Neuron (in vitro differentiated cells): ENCODE measurements around the gene CACNB3.

ENCODE experiments used
- H2AFZ ChIP-seq: one replicate; pipeline ENCODE4 v1.6.1; 2013; ENCODE audit warnings: low read depth, mild to moderate bottlenecking, inconsistent platforms, low read length, moderate library complexity
- H3K27me3 ChIP-seq: one replicate; pipeline ENCODE4 v1.6.1; 2013; ENCODE audit warnings: low read length; ENCODE audit not compliant: insufficient read depth
- H3K36me3 ChIP-seq: one replicate; pipeline ENCODE4 v1.6.1; 2013; ENCODE audit warnings: low read length; ENCODE audit not compliant: insufficient read depth
- H3K4me1 ChIP-seq: one replicate; pipeline ENCODE4 v1.6.1; 2013; ENCODE audit warnings: low read length; ENCODE audit not compliant: insufficient read depth
- H3K4me3 ChIP-seq: 2 replicates; pipeline ENCODE4 v1.5.1; 2013; ENCODE audit warnings: mild to moderate bottlenecking, low read length, moderate library complexity
- H3K9me3 ChIP-seq: one replicate; pipeline ENCODE4 v1.6.1; 2013; ENCODE audit warnings: low read length

Gene CACNB3

GRCh38 chr12:48796976-48797375 lies 21.3 kb upstream of the CACNB3 start:
- Histone ChIP-seq H3K27me3 (no peaks in the 10 kb centered on the region), H3K9me3 (no peaks in the 10 kb centered on the region), H2AFZ (no peak overlapping the region), H3K4me3 (no peak overlapping the region), H3K36me3 (no peaks in the 10 kb centered on the region), H3K4me1 (no peaks in the 10 kb centered on the region)

- Histone ChIP-seq H3K36me3 (no peaks in the 10 kb centered on the region), H3K27me3 (no peaks in the 10 kb centered on the region), H3K4me1 (no peaks in the 10 kb centered on the region), H3K4me3 (no peak overlapping the region), H3K9me3 (no peaks in the 10 kb centered on the region), H2AFZ (no peak overlapping the region)
These were observed 17.8 kb upstream of the CACNB3 start for GRCh38 chr12:48800457-48800856.

GRCh38 chr12:48800971-48801370 lies 17.3 kb upstream of the CACNB3 start:
- H3K4me3 ChIP-seq, result no peak overlapping the region
- H2AFZ ChIP-seq, result no peak overlapping the region
- no peaks in the 10 kb centered on the region for H3K27me3 ChIP-seq
- no peaks in the 10 kb centered on the region for H3K9me3 ChIP-seq
- no peaks in the 10 kb centered on the region for H3K36me3 ChIP-seq
- no peaks in the 10 kb centered on the region for H3K4me1 ChIP-seq

GRCh38 chr12:48803675-48804074 lies 14.6 kb upstream of the CACNB3 start:
- Histone ChIP-seq H3K36me3 (no peaks in the 10 kb centered on the region), H3K9me3 (no peaks in the 10 kb centered on the region), H3K4me3 (no peak overlapping the region), H3K4me1 (no peaks in the 10 kb centered on the region), H2AFZ (no peak overlapping the region), H3K27me3 (no peaks in the 10 kb centered on the region)

GRCh38 chr12:48807981-48808380 lies 10.3 kb upstream of the CACNB3 start:
- H3K4me3 ChIP-seq, result no peak overlapping the region
- no peaks in the 10 kb centered on the region for H3K9me3 ChIP-seq
- peaks cover 11% of the 10 kb centered on the region for H3K4me1 ChIP-seq
- H3K27me3 ChIP-seq, result no peaks in the 10 kb centered on the region
- H3K36me3 ChIP-seq, result no peaks in the 10 kb centered on the region
- H2AFZ ChIP-seq, result no peak overlapping the region

GRCh38 chr12:48810903-48811431 lies 7.3 kb upstream of the CACNB3 start:
- Histone ChIP-seq H3K4me3 (no peak overlapping the region), H3K27me3 (no peaks in the 10 kb centered on the region), H3K36me3 (no peaks in the 10 kb centered on the region), H3K4me1 (peaks cover 15% of the 10 kb centered on the region), H3K9me3 (no peaks in the 10 kb centered on the region), H2AFZ (no peak overlapping the region)

GRCh38 chr12:48811437-48812090 lies 6.7 kb upstream of the CACNB3 start:
- Histone ChIP-seq H3K4me3 (no peak overlapping the region), H3K36me3 (no peaks in the 10 kb centered on the region), H3K27me3 (no peaks in the 10 kb centered on the region), H3K4me1 (peaks cover 21% of the 10 kb centered on the region), H2AFZ (no peak overlapping the region), H3K9me3 (no peaks in the 10 kb centered on the region)

- Histone ChIP-seq H3K36me3 (no peaks in the 10 kb centered on the region), H3K9me3 (no peaks in the 10 kb centered on the region), H3K4me1 (peaks cover 28% of the 10 kb centered on the region), H3K27me3 (no peaks in the 10 kb centered on the region), H3K4me3 (no peak overlapping the region), H2AFZ (no peak overlapping the region)
These were observed 5.9 kb upstream of the CACNB3 start for GRCh38 chr12:48812389-48812788.

- no peaks in the 10 kb centered on the region for H3K9me3 ChIP-seq
- no peaks in the 10 kb centered on the region for H3K36me3 ChIP-seq
- no peak overlapping the region for H3K4me3 ChIP-seq
- H2AFZ ChIP-seq, result no peak overlapping the region
- H3K27me3 ChIP-seq, result no peaks in the 10 kb centered on the region
- peaks cover 35% of the 10 kb centered on the region for H3K4me1 ChIP-seq
These were observed 4.6 kb upstream of the CACNB3 start for GRCh38 chr12:48813465-48814261.

- Histone ChIP-seq H3K36me3 (no peaks in the 10 kb centered on the region), H3K4me1 (peaks cover 42% of the 10 kb centered on the region), H3K4me3 (peak overlapping the region; percentile 54), H3K27me3 (no peaks in the 10 kb centered on the region), H2AFZ (peak overlapping the region; percentile 81), H3K9me3 (no peaks in the 10 kb centered on the region)
These were observed 3.8 kb upstream of the CACNB3 start for GRCh38 chr12:48814262-48815125.

GRCh38 chr12:48815126-48816110 lies 2.9 kb upstream of the CACNB3 start:
- no peaks in the 10 kb centered on the region for H3K36me3 ChIP-seq
- no peaks in the 10 kb centered on the region for H3K9me3 ChIP-seq
- no peaks in the 10 kb centered on the region for H3K27me3 ChIP-seq
- peak overlapping the region; percentile 81 for H2AFZ ChIP-seq
- H3K4me1 ChIP-seq, result peaks cover 44% of the 10 kb centered on the region
- H3K4me3 ChIP-seq, result peak overlapping the region; percentile 54
